ENCODE data around the gene BAD. TPM values are rescaled to one million over a fixed set of nuclear protein-coding genes. Genes with fewer than 3 reads are reported as not detected.
"Not testable (repeated sequence)": the region's sequence is repeated elsewhere in the genome, so short reads cannot be mapped to it uniquely, and the experiment has no call there.

Gene BAD
- total RNA-seq, 2 donors from 2014 or later = 39.2 to 83.8 TPM

DNA sequence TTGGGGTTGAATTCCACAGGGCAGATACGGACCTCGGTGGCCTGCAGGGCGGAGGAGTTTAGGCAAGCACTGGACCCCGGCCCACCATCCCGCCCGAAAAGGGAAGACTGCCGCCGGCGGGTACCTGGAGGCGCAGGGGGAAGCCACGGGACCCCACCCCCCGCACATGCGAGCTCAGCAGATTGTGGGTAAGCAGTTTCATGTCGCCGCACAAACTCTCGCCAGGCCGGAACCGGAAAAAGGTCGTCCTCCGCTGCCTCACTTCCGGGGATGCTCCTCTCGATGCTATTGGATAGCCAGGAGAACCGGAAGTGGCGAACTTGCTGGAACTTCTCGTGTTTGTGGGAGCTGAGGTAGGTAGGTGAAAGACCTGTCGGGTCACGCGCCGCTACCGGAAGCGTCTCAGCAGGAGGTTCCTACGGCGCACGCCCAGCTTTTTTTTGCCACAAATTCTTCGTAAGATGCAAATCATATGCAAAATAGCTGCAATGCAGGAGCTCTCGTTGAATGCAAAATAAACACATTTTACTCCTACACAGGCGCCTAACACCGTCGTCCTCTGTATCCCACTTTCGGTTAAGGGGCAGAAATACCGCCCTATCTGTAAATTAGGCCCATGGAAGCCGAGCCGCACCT is 33.0 kb upstream of the BAD start, which contains the start of gene TRMT112:
TRMT112 (minus strand) TSS at position 235 of the 636 bp plus-strand sequence; CDS start at position 202, 33 bp downstream.
- peaks cover 10% of the 10 kb centered on the region for H3K36me3 ChIP-seq
- ATAC-seq (ENCODE audit: insufficient number of reproducible peaks, low FRiP score, low read depth) = peak; percentile 88
- TF ChIP-seq, protein P1, sequence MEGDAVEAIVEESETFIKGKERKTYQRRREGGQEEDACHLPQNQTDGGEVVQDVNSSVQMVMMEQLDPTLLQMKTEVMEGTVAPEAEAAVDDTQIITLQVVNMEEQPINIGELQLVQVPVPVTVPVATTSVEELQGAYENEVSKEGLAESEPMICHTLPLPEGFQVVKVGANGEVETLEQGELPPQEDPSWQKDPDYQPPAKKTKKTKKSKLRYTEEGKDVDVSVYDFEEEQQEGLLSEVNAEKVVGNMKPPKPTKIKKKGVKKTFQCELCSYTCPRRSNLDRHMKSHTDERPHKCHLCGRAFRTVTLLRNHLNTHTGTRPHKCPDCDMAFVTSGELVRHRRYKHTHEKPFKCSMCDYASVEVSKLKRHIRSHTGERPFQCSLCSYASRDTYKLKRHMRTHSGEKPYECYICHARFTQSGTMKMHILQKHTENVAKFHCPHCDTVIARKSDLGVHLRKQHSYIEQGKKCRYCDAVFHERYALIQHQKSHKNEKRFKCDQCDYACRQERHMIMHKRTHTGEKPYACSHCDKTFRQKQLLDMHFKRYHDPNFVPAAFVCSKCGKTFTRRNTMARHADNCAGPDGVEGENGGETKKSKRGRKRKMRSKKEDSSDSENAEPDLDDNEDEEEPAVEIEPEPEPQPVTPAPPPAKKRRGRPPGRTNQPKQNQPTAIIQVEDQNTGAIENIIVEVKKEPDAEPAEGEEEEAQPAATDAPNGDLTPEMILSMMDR (IDR thresholded peaks at IDR 0.05) = no peak

GRCh38 chr11:64316672-64317324 is 32.3 kb upstream of the BAD start:
- H3K4me3 ChIP-seq = peak overlapping the region; percentile 79
- TF ChIP-seq, protein P1 (IDR thresholded peaks at IDR 0.05) = no peak
- no peak for DNase-seq (ENCODE audit: low spot score)
- no peaks in the 10 kb centered on the region for H3K9me3 ChIP-seq
- peaks cover 10% of the 10 kb centered on the region for H3K36me3 ChIP-seq
- H3K4me1 ChIP-seq (ENCODE audit: control insufficient read depth in 1 of 2, low read depth in 2 of 2) = peaks cover 8 to 19% of the 10 kb centered on the region in 2 donors
- no peaks in the 10 kb centered on the region for H3K27me3 ChIP-seq (replicated peaks; ENCODE audit: insufficient read depth)
- no peak for ATAC-seq (ENCODE audit: insufficient number of reproducible peaks, low FRiP score, low read depth)
- peak overlapping the region; percentile 97 to 100 for H3K27ac ChIP-seq

More for the DNA sequence above, 33.0 kb upstream of the BAD start, which contains the start of gene TRMT112:
- Histone ChIP-seq H3K27ac (peak within 1 kb of the TSS; percentile 97 to 100), H3K27me3 (replicated peaks; ENCODE audit: insufficient read depth) (no peaks in the 10 kb centered on the region), H3K4me1 (ENCODE audit: control insufficient read depth in 1 of 2, low read depth in 2 of 2) (peaks cover 8 to 19% of the 10 kb centered on the region in 2 donors), H3K9me3 (no peaks in the 10 kb centered on the region), H3K4me3 (peak within 1 kb of the TSS; percentile 79)
- peak; percentile 96 for DNase-seq (ENCODE audit: low spot score)

GRCh38 chr11:64315667-64316526 is 31.4 kb upstream of the BAD start:
- ATAC-seq (ENCODE audit: insufficient number of reproducible peaks, low FRiP score, low read depth); H3K27me3 ChIP-seq (replicated peaks; ENCODE audit: insufficient read depth); H3K36me3 ChIP-seq; H3K4me3 ChIP-seq; DNase-seq (ENCODE audit: low spot score); H3K9me3 ChIP-seq: not testable (repeated sequence)
- H3K27ac ChIP-seq = peak overlapping the region; percentile 97 to 100
- H3K4me1 ChIP-seq (ENCODE audit: control insufficient read depth in 1 of 2, low read depth in 2 of 2) = peaks cover 8 to 19% of the 10 kb centered on the region in 2 donors

GRCh38 chr11:64314805-64315561 is 30.5 kb upstream of the BAD start:
- DNase-seq (ENCODE audit: low spot score) = no peak
- Histone ChIP-seq H3K36me3 (peaks cover 3% of the 10 kb centered on the region), H3K4me1 (ENCODE audit: control insufficient read depth in 1 of 2, low read depth in 2 of 2) (peaks cover 8 to 19% of the 10 kb centered on the region in 2 donors), H3K27me3 (replicated peaks; ENCODE audit: insufficient read depth) (no peaks in the 10 kb centered on the region), H3K4me3 (no peak overlapping the region), H3K9me3 (no peaks in the 10 kb centered on the region), H3K27ac (no peak overlapping the region)
- TF ChIP-seq, protein P1 (IDR thresholded peaks at IDR 0.05) = no peak
- ATAC-seq (ENCODE audit: insufficient number of reproducible peaks, low FRiP score, low read depth) = no peak

GRCh38 chr11:64314146-64314804 is 29.8 kb upstream of the BAD start:
- Histone ChIP-seq H3K4me3 (no peak overlapping the region), H3K4me1 (ENCODE audit: control insufficient read depth in 1 of 2, low read depth in 2 of 2) (peaks cover 8 to 16% of the 10 kb centered on the region in 2 donors), H3K9me3 (no peaks in the 10 kb centered on the region), H3K27ac (peak overlapping the region in 1 of 2 donors; percentile 24), H3K27me3 (replicated peaks; ENCODE audit: insufficient read depth) (no peaks in the 10 kb centered on the region), H3K36me3 (peaks cover 3% of the 10 kb centered on the region)
- TF ChIP-seq, protein P1 (IDR thresholded peaks at IDR 0.05) = no peak
- no peak for ATAC-seq (ENCODE audit: insufficient number of reproducible peaks, low FRiP score, low read depth)
- DNase-seq (ENCODE audit: low spot score) = no peak
